Uterus (tissue), 4 donors: ENCODE measurements around the gene COA8. TPM values are rescaled to one million over a fixed set of nuclear protein-coding genes. Genes with fewer than 3 reads are reported as not detected.

Experiments used
- DNase-seq, 2 donors: peaks; one replicate each; pipeline ENCODE4 v3.0.0-alpha.2; 2019 to 2020
- H3K27ac ChIP-seq, 2 donors: fragments of 200-600 bp; sonication (generic); 1 replicate in 1 of 2; 2 replicates in 1 of 2; pipeline ENCODE4 v1.5.1; 2016 to 2018
- H3K27me3 ChIP-seq, 2 donors: fragments of 200-600 bp; sonication (generic); one replicate each; pipeline ENCODE4 v1.5.1; 2018 to 2019; ENCODE audit warnings: control low read depth in 1 of 2
- H3K36me3 ChIP-seq, 2 donors: fragments of 200-600 bp; sonication (generic); one replicate each; pipeline ENCODE4 v1.5.1; 2019; ENCODE audit warnings: control low read depth in 1 of 2
- H3K4me1 ChIP-seq, 2 donors: fragments of 200-600 bp; sonication (generic); one replicate each; pipeline ENCODE4 v1.5.1; 2018 to 2019; ENCODE audit warnings: control low read depth in 1 of 2
- H3K4me3 ChIP-seq, 2 donors: fragments of 200-600 bp; sonication (generic); 1 replicate in 1 of 2; 2 replicates in 1 of 2; pipeline ENCODE4 v1.5.1; 2018 to 2019; ENCODE audit warnings: mild to moderate bottlenecking in 1 of 2
- H3K9me3 ChIP-seq, 2 donors: fragments of 200-600 bp; sonication (generic); one replicate each; pipeline ENCODE4 v1.5.1; 2019; ENCODE audit warnings: control low read depth in 1 of 2
- POLR2A ChIP-seq, 2 donors: fragments of 450-650 bp; IDR thresholded peaks; one replicate each; pipeline ENCODE4 v1.6.1; 2016; ENCODE audit warnings: antibody characterized with exemption in 2 of 2, mild to moderate bottlenecking in 1 of 2, moderate library complexity in 1 of 2
- intact Hi-C: fragments of 100-400 bp; cut with DNase I; formaldehyde crosslinking; loops from one replicate; pipeline ENCODE4 v1.15.1; 2023; ENCODE audit warnings: low total_unique reads
- total RNA-seq, 4 donors: library from RNA; depleted of rRNA in 3 of 4; stranded (reverse); fragments of >200 nt in 3 of 4; gene quantifications; one replicate each; pipeline versions ENCODE4 v1.1.0 to v1.2.4, GENCODE V29; 2014 to 2023
- TF ChIP-seq, protein P1 (sequence below), 4 experiments: fragments of 200-600 bp in 2 of 4; fragments of 450-650 bp in 2 of 4; sonication (generic) in 2 of 4; IDR thresholded peaks; one replicate each; pipeline ENCODE4 v1.5.1; 2016 to 2019; ENCODE audit warnings: antibody characterized with exemption in 4 of 4, mild to moderate bottlenecking in 2 of 4, moderate library complexity in 1 of 4
- donor health status: DM: yes; HTN: yes; CAD: no.

The COA8 gene
- total RNA-seq, 4 donors from 2014 or later = 26.9 to 51.5 (median 31.6) TPM; not detected in 1

DNA sequence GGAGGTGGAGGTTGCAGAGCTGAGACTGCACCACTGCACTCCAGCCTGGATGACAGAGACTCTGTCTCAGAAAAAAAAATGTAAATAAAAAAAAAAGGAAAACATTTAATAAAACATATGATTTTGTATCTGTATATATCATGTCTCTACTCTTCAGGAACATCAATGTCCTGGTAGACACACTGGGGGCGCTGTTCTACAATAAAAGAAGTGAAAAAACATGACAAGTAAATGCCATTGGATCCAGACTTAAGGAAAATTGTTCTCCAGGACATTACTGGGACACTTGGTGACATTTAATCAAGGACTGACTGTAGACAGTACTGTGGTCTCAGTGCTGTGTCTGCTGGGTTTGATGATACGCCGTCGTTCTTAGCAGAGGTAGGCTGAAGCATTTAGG lies 50.8 kb downstream of the COA8 start:
- no peak for TF ChIP-seq POLR2A (IDR thresholded peaks at IDR 0.05)
- TF ChIP-seq, protein P1, sequence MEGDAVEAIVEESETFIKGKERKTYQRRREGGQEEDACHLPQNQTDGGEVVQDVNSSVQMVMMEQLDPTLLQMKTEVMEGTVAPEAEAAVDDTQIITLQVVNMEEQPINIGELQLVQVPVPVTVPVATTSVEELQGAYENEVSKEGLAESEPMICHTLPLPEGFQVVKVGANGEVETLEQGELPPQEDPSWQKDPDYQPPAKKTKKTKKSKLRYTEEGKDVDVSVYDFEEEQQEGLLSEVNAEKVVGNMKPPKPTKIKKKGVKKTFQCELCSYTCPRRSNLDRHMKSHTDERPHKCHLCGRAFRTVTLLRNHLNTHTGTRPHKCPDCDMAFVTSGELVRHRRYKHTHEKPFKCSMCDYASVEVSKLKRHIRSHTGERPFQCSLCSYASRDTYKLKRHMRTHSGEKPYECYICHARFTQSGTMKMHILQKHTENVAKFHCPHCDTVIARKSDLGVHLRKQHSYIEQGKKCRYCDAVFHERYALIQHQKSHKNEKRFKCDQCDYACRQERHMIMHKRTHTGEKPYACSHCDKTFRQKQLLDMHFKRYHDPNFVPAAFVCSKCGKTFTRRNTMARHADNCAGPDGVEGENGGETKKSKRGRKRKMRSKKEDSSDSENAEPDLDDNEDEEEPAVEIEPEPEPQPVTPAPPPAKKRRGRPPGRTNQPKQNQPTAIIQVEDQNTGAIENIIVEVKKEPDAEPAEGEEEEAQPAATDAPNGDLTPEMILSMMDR (IDR thresholded peaks at IDR 0.05) = no peak
- no peaks in the 10 kb centered on the region for H3K36me3 ChIP-seq
- H3K4me1 ChIP-seq = no peaks in the 10 kb centered on the region
- no peak overlapping the region for H3K4me3 ChIP-seq
- intact Hi-C loops = no loop called here
- no peaks in the 10 kb centered on the region for H3K27me3 ChIP-seq
- H3K9me3 ChIP-seq = no peaks in the 10 kb centered on the region
- no peak overlapping the region for H3K27ac ChIP-seq
- no peak for DNase-seq

DNA sequence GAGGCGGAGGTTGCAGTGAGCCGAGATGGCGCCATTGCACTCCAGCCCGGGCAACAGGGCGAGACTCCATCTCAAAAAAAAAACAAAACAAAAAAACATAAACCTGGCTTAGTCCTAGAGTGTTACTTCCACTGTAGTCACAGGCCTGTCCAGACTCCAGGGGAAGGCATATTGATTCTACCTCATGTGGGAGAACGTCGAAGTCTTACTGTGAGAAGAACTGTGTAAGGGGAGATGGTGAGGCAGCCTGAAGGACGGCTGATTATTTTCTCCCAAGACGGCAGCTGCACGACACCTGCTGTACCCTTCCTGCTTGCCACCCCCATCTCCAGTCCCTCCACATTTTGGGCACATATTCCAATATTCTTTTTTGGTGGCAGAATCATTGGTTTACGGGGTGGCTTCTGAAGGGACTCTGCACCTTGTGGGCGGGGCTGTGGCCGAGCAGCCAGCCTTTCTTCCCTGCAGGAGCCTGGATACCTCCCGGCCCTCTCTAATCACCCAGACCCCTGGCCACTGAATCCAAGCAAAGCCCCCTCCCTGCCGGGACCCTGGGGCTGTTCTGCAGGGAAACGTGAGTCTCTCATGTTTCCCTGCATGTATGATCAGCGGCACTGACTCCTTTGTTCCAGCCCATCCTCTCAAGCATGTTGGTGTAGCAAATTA lies 54.0 kb downstream of the COA8 start:
- intact Hi-C loops = no loop called here
- no peaks in the 10 kb centered on the region for H3K9me3 ChIP-seq
- H3K4me3 ChIP-seq = no peak overlapping the region
- no peaks in the 10 kb centered on the region for H3K27me3 ChIP-seq
- TF ChIP-seq, protein P1 (IDR thresholded peaks at IDR 0.05) = no peak
- TF ChIP-seq POLR2A (IDR thresholded peaks at IDR 0.05) = no peak
- no peaks in the 10 kb centered on the region for H3K4me1 ChIP-seq
- no peak for DNase-seq
- no peak overlapping the region for H3K27ac ChIP-seq
- H3K36me3 ChIP-seq = no peaks in the 10 kb centered on the region

DNA sequence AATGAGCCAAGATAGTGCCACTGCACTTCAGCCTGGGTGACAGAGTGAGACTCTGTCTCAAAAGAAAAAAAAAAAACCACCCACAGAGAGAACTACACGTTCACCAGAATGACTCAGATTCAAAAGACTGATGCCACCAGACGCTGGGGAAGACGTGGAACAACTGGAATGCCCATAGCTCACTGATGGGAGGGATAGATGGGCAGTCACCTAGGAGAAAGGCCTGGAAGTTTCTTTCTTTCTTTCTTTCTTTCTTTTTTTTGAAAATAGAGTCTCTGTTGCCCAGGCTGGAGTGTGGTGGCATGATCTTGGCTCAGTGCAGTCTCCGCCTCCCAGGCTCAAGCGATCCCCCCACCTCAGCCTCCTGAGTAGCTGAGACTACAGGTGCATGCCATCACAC lies 56.3 kb downstream of the COA8 start:
- TF ChIP-seq, protein P1 (IDR thresholded peaks at IDR 0.05) = no peak
- no peak for TF ChIP-seq POLR2A (IDR thresholded peaks at IDR 0.05)
- no peaks in the 10 kb centered on the region for H3K4me1 ChIP-seq
- no peaks in the 10 kb centered on the region for H3K36me3 ChIP-seq
- no peak overlapping the region for H3K27ac ChIP-seq
- H3K27me3 ChIP-seq = no peaks in the 10 kb centered on the region
- H3K4me3 ChIP-seq = no peak overlapping the region
- intact Hi-C loops = no loop called here
- DNase-seq = no peak
- H3K9me3 ChIP-seq = no peaks in the 10 kb centered on the region

DNA sequence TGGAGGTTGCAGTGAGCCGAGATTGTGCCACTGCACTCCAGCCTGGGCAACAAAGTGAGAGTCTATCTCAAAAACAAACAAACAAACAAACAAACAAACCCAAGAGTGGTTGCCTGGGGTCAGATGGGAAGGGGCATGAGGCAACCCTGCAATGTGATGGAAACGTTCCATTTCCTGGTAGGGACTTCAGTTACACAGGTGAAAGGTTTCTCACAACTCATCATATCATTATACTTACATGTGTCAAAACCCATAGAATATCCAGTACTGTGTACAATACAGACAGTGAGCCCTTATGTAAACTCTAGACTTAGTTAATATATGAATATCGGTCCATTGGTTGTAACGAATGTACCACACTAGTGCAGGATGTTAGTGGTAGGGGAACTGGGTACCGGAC lies 59.1 kb downstream of the COA8 start:
- no peaks in the 10 kb centered on the region for H3K4me1 ChIP-seq
- H3K9me3 ChIP-seq = no peaks in the 10 kb centered on the region
- no peaks in the 10 kb centered on the region for H3K27me3 ChIP-seq
- H3K27ac ChIP-seq = no peak overlapping the region
- intact Hi-C loops = no loop called here
- TF ChIP-seq, protein P1 (IDR thresholded peaks at IDR 0.05) = no peak
- TF ChIP-seq POLR2A (IDR thresholded peaks at IDR 0.05) = no peak
- no peaks in the 10 kb centered on the region for H3K36me3 ChIP-seq
- H3K4me3 ChIP-seq = no peak overlapping the region
- no peak for DNase-seq

DNA sequence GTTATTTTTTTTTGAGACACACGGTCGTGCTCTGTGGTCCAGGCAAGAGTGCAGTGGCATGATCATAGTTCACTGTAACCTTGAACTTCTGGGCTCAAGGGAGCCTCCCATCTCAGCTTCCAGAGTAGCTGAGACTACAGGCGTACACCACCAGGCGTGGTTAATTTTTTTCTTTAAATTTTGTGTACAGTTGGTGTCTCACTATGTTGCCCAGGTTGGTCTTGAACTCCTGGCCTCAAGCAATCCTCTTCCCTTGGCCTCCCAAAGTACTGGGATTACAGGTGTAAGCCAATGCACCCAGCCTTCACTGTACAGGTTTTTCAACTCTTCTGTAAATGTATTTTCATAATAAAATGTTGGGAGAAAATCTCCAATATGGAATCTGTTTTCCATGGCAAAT lies 60.5 kb downstream of the COA8 start:
- intact Hi-C loops = no loop called here
- no peaks in the 10 kb centered on the region for H3K4me1 ChIP-seq
- H3K27ac ChIP-seq = peak overlapping the region in 1 of 2 donors; percentile 71
- DNase-seq = no peak
- no peak for TF ChIP-seq POLR2A (IDR thresholded peaks at IDR 0.05)
- TF ChIP-seq, protein P1 (IDR thresholded peaks at IDR 0.05) = no peak
- no peaks in the 10 kb centered on the region for H3K9me3 ChIP-seq
- H3K36me3 ChIP-seq = no peaks in the 10 kb centered on the region
- no peak overlapping the region for H3K4me3 ChIP-seq
- H3K27me3 ChIP-seq = no peaks in the 10 kb centered on the region
